ENCODE measurements around the gene TLE1. TPM values are rescaled to one million over a fixed set of nuclear protein-coding genes. Genes with fewer than 3 reads are reported as not detected.
"Not testable (repeated sequence)": the region's sequence is repeated elsewhere in the genome, so short reads cannot be mapped to it uniquely, and the experiment has no call there.

TLE1 gene
- total and polyA plus RNA-seq, 5 donors, result 14.8 to 18.4 (median 15.8) TPM

- 45% methylated on average over 1 of the region's 1 CpG for WGBS
- Histone ChIP-seq H3K27ac (ENCODE audit: low read length) (no peak overlapping the region), H3K27me3 (ENCODE audit: control insufficient read depth, insufficient read depth) (no peaks in the 10 kb centered on the region), H3K4me3 (ENCODE audit: low read length) (no peak overlapping the region), H3K9me3 (ENCODE audit: control insufficient read depth, low read length) (no peaks in the 10 kb centered on the region), H3K4me1 (ENCODE audit: control insufficient read depth, insufficient read depth, low read length) (peaks cover 20% of the 10 kb centered on the region)
- intact Hi-C loops (cut with DNase I), result no loop called here
- DNase-seq, result no peak
- no peak for ATAC-seq
Measured at GRCh38 chr9:81599837-81600236, 89.5 kb downstream of the TLE1 start.

GRCh38 chr9:81598811-81599210 lies 90.5 kb downstream of the TLE1 start:
- intact Hi-C loops (cut with DNase I), result no loop called here
- DNase-seq (no peak), ATAC-seq (no peak)
- Histone ChIP-seq H3K4me1 (ENCODE audit: control insufficient read depth, insufficient read depth, low read length) (peaks cover 20% of the 10 kb centered on the region), H3K27me3 (ENCODE audit: control insufficient read depth, insufficient read depth) (no peaks in the 10 kb centered on the region), H3K9me3 (ENCODE audit: control insufficient read depth, low read length) (no peaks in the 10 kb centered on the region), H3K27ac (ENCODE audit: low read length) (no peak overlapping the region), H3K4me3 (ENCODE audit: low read length) (no peak overlapping the region)
- WGBS, result 100% methylated on average over 1 of the region's 1 CpG

GRCh38 chr9:81598123-81598497 lies 91.2 kb downstream of the TLE1 start:
- Histone ChIP-seq H3K27me3 (ENCODE audit: control insufficient read depth, insufficient read depth) (no peaks in the 10 kb centered on the region), H3K27ac (ENCODE audit: low read length) (peak overlapping the region; percentile 45), H3K9me3 (ENCODE audit: control insufficient read depth, low read length) (no peaks in the 10 kb centered on the region), H3K4me3 (ENCODE audit: low read length) (no peak overlapping the region), H3K4me1 (ENCODE audit: control insufficient read depth, insufficient read depth, low read length) (peaks cover 20% of the 10 kb centered on the region)
- 85% methylated on average over 9 of the region's 9 CpGs for WGBS
- DNase-seq (no peak), ATAC-seq (peak; percentile 49 to 73)
- intact Hi-C loops (cut with DNase I), result no loop called here

- intact Hi-C loops (cut with DNase I), result no loop called here
- H3K27ac ChIP-seq (ENCODE audit: low read length), result peak overlapping the region; percentile 45
- H3K27me3 ChIP-seq (ENCODE audit: control insufficient read depth, insufficient read depth), result no peaks in the 10 kb centered on the region
- no peak for DNase-seq
- H3K4me1 ChIP-seq (ENCODE audit: control insufficient read depth, insufficient read depth, low read length), result peaks cover 20% of the 10 kb centered on the region
- WGBS, result 75% methylated on average over 12 of the region's 12 CpGs
- H3K9me3 ChIP-seq (ENCODE audit: control insufficient read depth, low read length), result no peaks in the 10 kb centered on the region
- no peak overlapping the region for H3K4me3 ChIP-seq (ENCODE audit: low read length)
- no peak for ATAC-seq
Measured at GRCh38 chr9:81597419-81598122, 91.8 kb downstream of the TLE1 start.

- Histone ChIP-seq H3K27me3 (ENCODE audit: control insufficient read depth, insufficient read depth) (no peaks in the 10 kb centered on the region), H3K4me1 (ENCODE audit: control insufficient read depth, insufficient read depth, low read length) (peaks cover 20% of the 10 kb centered on the region), H3K4me3 (ENCODE audit: low read length) (no peak overlapping the region), H3K27ac (ENCODE audit: low read length) (no peak overlapping the region), H3K9me3 (ENCODE audit: control insufficient read depth, low read length) (no peaks in the 10 kb centered on the region)
- DNase-seq (no peak), ATAC-seq (peak; percentile 25 to 66)
- 54% methylated on average over 13 of the region's 13 CpGs for WGBS
- intact Hi-C loops (cut with DNase I), result no loop called here
Measured at GRCh38 chr9:81596679-81597418, 92.5 kb downstream of the TLE1 start.

GRCh38 chr9:81595887-81596543 lies 93.3 kb downstream of the TLE1 start:
- H3K9me3 ChIP-seq (ENCODE audit: control insufficient read depth, low read length), result no peaks in the 10 kb centered on the region
- no peaks in the 10 kb centered on the region for H3K27me3 ChIP-seq (ENCODE audit: control insufficient read depth, insufficient read depth)
- 72% methylated on average over 10 of the region's 10 CpGs for WGBS
- DNase-seq (no peak), ATAC-seq (peak in 1 of 2 donors; percentile 59)
- no peak overlapping the region for H3K27ac ChIP-seq (ENCODE audit: low read length)
- intact Hi-C loops (cut with DNase I), result no loop called here
- no peak overlapping the region for H3K4me3 ChIP-seq (ENCODE audit: low read length)
- peaks cover 20% of the 10 kb centered on the region for H3K4me1 ChIP-seq (ENCODE audit: control insufficient read depth, insufficient read depth, low read length)

GRCh38 chr9:81595293-81595692 lies 94.1 kb downstream of the TLE1 start:
- WGBS, result 86% methylated on average over 10 of the region's 10 CpGs
- intact Hi-C loops (cut with DNase I); H3K4me3 ChIP-seq (ENCODE audit: low read length); H3K9me3 ChIP-seq (ENCODE audit: control insufficient read depth, low read length); H3K27me3 ChIP-seq (ENCODE audit: control insufficient read depth, insufficient read depth); H3K27ac ChIP-seq (ENCODE audit: low read length): not testable (repeated sequence)
- H3K4me1 ChIP-seq (ENCODE audit: control insufficient read depth, insufficient read depth, low read length), result peaks cover 20% of the 10 kb centered on the region
- DNase-seq (peak in 1 of 3 donors; percentile 29), ATAC-seq (peak in 1 of 2 donors; percentile 62)

GRCh38 chr9:81594415-81594814 lies 94.9 kb downstream of the TLE1 start:
- peaks cover 20% of the 10 kb centered on the region for H3K4me1 ChIP-seq (ENCODE audit: control insufficient read depth, insufficient read depth, low read length)
- ATAC-seq, result no peak
- H3K4me3 ChIP-seq (ENCODE audit: low read length), result no peak overlapping the region
- intact Hi-C loops (cut with DNase I), result no loop called here
- no peaks in the 10 kb centered on the region for H3K9me3 ChIP-seq (ENCODE audit: control insufficient read depth, low read length)
- no peaks in the 10 kb centered on the region for H3K27me3 ChIP-seq (ENCODE audit: control insufficient read depth, insufficient read depth)
- DNase-seq, result no peak
- no peak overlapping the region for H3K27ac ChIP-seq (ENCODE audit: low read length)
- WGBS, result 79% methylated on average over 5 of the region's 5 CpGs

GRCh38 chr9:81592887-81593266 lies 96.5 kb downstream of the TLE1 start:
- Histone ChIP-seq H3K27me3 (ENCODE audit: control insufficient read depth, insufficient read depth) (no peaks in the 10 kb centered on the region), H3K4me1 (ENCODE audit: control insufficient read depth, insufficient read depth, low read length) (peaks cover 16% of the 10 kb centered on the region), H3K4me3 (ENCODE audit: low read length) (no peak overlapping the region), H3K9me3 (ENCODE audit: control insufficient read depth, low read length) (no peaks in the 10 kb centered on the region), H3K27ac (ENCODE audit: low read length) (no peak overlapping the region)
- intact Hi-C loops (cut with DNase I), result no loop called here
- peak; percentile 41 to 73 (median 65) for DNase-seq
- WGBS, result 48% methylated on average over 15 of the region's 15 CpGs
- peak; percentile 41 to 52 for ATAC-seq

- intact Hi-C loops (cut with DNase I), result no loop called here
- Histone ChIP-seq H3K9me3 (ENCODE audit: control insufficient read depth, low read length) (no peaks in the 10 kb centered on the region), H3K27me3 (ENCODE audit: control insufficient read depth, insufficient read depth) (no peaks in the 10 kb centered on the region), H3K27ac (ENCODE audit: low read length) (no peak overlapping the region), H3K4me1 (ENCODE audit: control insufficient read depth, insufficient read depth, low read length) (peaks cover 5% of the 10 kb centered on the region), H3K4me3 (ENCODE audit: low read length) (no peak overlapping the region)
- ATAC-seq (no peak), DNase-seq (no peak)
- 91% methylated on average over 9 of the region's 12 CpGs for WGBS
Measured at GRCh38 chr9:81591791-81592190, 97.6 kb downstream of the TLE1 start.

GRCh38 chr9:81590688-81591087 lies 98.7 kb downstream of the TLE1 start:
- Histone ChIP-seq H3K9me3 (ENCODE audit: control insufficient read depth, low read length) (no peaks in the 10 kb centered on the region), H3K4me1 (ENCODE audit: control insufficient read depth, insufficient read depth, low read length) (no peaks in the 10 kb centered on the region), H3K27me3 (ENCODE audit: control insufficient read depth, insufficient read depth) (no peaks in the 10 kb centered on the region), H3K4me3 (ENCODE audit: low read length) (no peak overlapping the region), H3K27ac (ENCODE audit: low read length) (no peak overlapping the region)
- intact Hi-C loops (cut with DNase I), result no loop called here
- ATAC-seq (no peak), DNase-seq (no peak)
- 95% methylated on average over 16 of the region's 16 CpGs for WGBS
